ENCODE data around the gene HDGFL2. TPM values are rescaled to one million over a fixed set of nuclear protein-coding genes. Genes with fewer than 3 reads are reported as not detected.

Gene HDGFL2
- total RNA-seq, 3 donors from 2014 or later = 33.0 to 34.1 (median 33.1) TPM

- no peaks in the 10 kb centered on the region for H3K9me3 ChIP-seq
- H3K36me3 ChIP-seq = peaks cover 26% of the 10 kb centered on the region
- H3K4me3 ChIP-seq = no peak overlapping the region
- H3K4me1 ChIP-seq = no peaks in the 10 kb centered on the region
- TF ChIP-seq POLR2A (IDR thresholded peaks at IDR 0.05) (no peak), POLR2AphosphoS5 (IDR thresholded peaks at IDR 0.05) (no peak), CTCF (IDR thresholded peaks at IDR 0.05) (no peak)
- peak in 1 of 2 donors; percentile 66 for DNase-seq (ENCODE audit: low spot score in 2 of 2)
- H3K27ac ChIP-seq = peak overlapping the region in 1 of 2 donors; percentile 48
- no peaks in the 10 kb centered on the region for H3K27me3 ChIP-seq
- intact Hi-C loops (cut with DNase I; ENCODE audit: low total_unique reads) = no loop called here
Measured at GRCh38 chr19:4449022-4449638, 23.0 kb upstream of the HDGFL2 start.

DNA sequence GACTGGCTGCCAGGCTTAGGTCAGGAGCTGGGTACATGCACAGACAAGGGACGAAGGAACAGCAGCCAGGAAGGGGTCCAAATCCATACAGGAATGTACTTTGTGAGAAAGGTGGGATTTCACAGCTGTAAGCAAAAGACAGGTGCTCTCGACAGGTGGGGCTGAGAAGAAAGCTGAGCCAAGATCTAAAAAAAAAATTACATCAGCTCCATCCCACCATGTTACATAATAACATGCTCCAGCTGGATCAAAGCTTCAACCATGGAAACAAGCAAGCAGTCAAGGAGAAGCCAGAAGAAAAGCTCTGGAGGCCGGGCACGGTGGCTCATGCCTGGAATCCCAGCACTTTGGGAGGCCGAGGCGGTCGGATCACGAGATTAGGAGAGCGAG is 22.5 kb upstream of the HDGFL2 start:
- H3K27me3 ChIP-seq = no peaks in the 10 kb centered on the region
- intact Hi-C loops (cut with DNase I; ENCODE audit: low total_unique reads) = no loop called here
- H3K36me3 ChIP-seq = peaks cover 26% of the 10 kb centered on the region
- no peak overlapping the region for H3K4me3 ChIP-seq
- no peaks in the 10 kb centered on the region for H3K4me1 ChIP-seq
- H3K27ac ChIP-seq = peak overlapping the region in 1 of 2 donors; percentile 48
- no peaks in the 10 kb centered on the region for H3K9me3 ChIP-seq
- TF ChIP-seq POLR2AphosphoS5 (IDR thresholded peaks at IDR 0.05) (no peak), CTCF (IDR thresholded peaks at IDR 0.05) (no peak), POLR2A (IDR thresholded peaks at IDR 0.05) (no peak)
- DNase-seq (ENCODE audit: low spot score in 2 of 2) = no peak

DNA sequence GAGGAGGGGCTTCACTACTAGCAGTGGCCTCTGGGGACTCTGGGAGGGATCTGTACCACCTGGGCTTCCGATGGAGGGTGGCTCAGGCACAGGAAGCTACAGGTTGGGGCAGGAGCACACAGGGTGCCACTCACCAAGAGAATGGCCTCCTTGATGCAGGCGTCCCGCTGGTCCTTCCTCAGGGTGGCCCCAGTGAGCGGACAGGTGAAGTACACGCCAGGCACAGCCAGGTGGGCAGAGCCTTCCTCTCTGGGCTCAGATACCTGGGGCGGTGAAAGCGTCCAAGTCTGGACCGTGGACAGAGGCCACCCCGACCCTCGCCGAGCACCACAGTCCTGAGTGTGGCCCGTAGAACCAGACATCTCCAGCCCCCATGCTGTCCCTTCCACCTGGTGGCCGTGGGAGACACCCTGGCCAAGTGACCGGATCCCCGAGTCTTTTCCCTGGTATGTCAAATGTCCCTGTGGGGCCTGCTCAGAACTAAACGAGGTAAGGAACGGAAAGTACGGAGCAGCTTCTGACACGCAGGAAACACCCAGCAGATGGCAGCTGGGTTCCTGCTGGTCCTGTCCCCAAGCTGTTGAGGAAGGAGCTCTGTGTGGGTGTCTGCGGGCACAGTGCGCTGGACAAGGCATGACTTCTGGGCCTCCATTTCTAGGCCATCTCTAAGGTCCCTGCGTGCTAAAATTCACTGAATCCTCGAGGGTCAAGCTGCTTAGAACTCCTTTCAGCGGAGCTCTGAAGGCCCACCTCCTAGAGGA is 19.7 kb upstream of the HDGFL2 start:
- intact Hi-C loops (cut with DNase I; ENCODE audit: low total_unique reads) = no loop called here
- no peak for TF ChIP-seq POLR2A (IDR thresholded peaks at IDR 0.05)
- no peak for TF ChIP-seq POLR2AphosphoS5 (IDR thresholded peaks at IDR 0.05)
- no peak for TF ChIP-seq CTCF (IDR thresholded peaks at IDR 0.05)
- H3K9me3 ChIP-seq = no peaks in the 10 kb centered on the region
- no peak for DNase-seq (ENCODE audit: low spot score in 2 of 2)
- peaks cover 9% of the 10 kb centered on the region for H3K36me3 ChIP-seq
- H3K4me3 ChIP-seq = no peak overlapping the region
- no peak overlapping the region for H3K27ac ChIP-seq
- H3K27me3 ChIP-seq = no peaks in the 10 kb centered on the region
- H3K4me1 ChIP-seq = peaks cover 0 to 11% of the 10 kb centered on the region in 2 donors

GRCh38 chr19:4453232-4454179 is 18.6 kb upstream of the HDGFL2 start:
- H3K4me3 ChIP-seq = no peak overlapping the region
- peaks cover 0 to 11% of the 10 kb centered on the region in 2 donors for H3K4me1 ChIP-seq
- H3K36me3 ChIP-seq = peaks cover under 1% of the 10 kb centered on the region
- intact Hi-C loops (cut with DNase I; ENCODE audit: low total_unique reads) = no loop called here
- H3K27me3 ChIP-seq = no peaks in the 10 kb centered on the region
- TF ChIP-seq CTCF (IDR thresholded peaks at IDR 0.05) (no peak), POLR2A (IDR thresholded peaks at IDR 0.05) (no peak)
- DNase-seq (ENCODE audit: low spot score in 2 of 2) = no peak
- no peak overlapping the region for H3K27ac ChIP-seq
- no peaks in the 10 kb centered on the region for H3K9me3 ChIP-seq

Data from breast epithelium (tissue), 4 donors.